Measurements from ENCODE around the gene BZW1. TPM values are rescaled to one million over a fixed set of nuclear protein-coding genes. Genes with fewer than 3 reads are reported as not detected.

The BZW1 gene
- total RNA-seq, 1 experiment from 2014 or later, result 454 TPM

DNA sequence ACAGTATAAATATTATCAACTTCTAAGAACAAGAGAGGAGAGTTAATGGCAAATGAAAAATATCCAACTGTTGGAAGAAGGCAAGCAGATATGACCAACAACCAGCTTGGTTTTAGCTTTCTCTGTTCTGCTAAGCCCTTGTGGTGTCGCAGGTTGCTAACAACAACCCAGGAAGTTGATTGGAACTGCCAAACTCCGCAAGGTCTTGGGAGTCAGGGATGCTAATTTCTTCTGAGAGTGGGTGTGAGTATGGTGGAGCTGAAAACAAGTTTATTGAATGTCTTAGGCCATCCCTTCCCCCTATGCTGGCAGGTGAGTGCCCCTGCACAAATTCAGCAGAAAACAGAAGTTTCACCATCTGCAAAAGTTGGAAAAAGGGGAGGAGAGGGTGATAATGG lies 17.5 kb downstream of the BZW1 start:
- ChIA-PET POLR2A (interaction anchor here (1.4 to 1.9 kb wide), 2 partner anchors 10 to 63 kb away, joined by 4 to 8 read pairs; no protein-coding TSS in a partner anchor), CTCF (no interaction called here), RAD21 (ENCODE audit: low non-redundant PET in 1 of 2, low total read pairs in 2 of 2, uncharacterized antibody in 2 of 2, unreplicated experiment in 2 of 2) (no interaction called here)
- Histone ChIP-seq H3K4me3 (replicated peaks in 1 of 2; ENCODE audit: low read depth in 1 of 2, low read length in 2 of 2) (no peak overlapping the region), H3K27me3 (ENCODE audit: insufficient read depth, low read length) (no peaks in the 10 kb centered on the region), H4K20me1 (ENCODE audit: insufficient read depth) (0 out of 2 replicates have a peak, but pooled peaks cover 5% of the 10 kb centered on the region), H3K9ac (ENCODE audit: low read length) (no peak overlapping the region), H3K36me3 (ENCODE audit: control insufficient read depth in 1 of 2, insufficient read depth in 2 of 2, low read length in 2 of 2) (0 out of 4 replicates have a peak, but pooled peaks cover 0 to 7% of the 10 kb centered on the region in 2 experiments), H3K27ac (ENCODE audit: low read depth, low read length) (no peak overlapping the region), H2AFZ (ENCODE audit: low read depth, low read length, poor library complexity, severe bottlenecking) (no peak overlapping the region), H3K9me3 (ENCODE audit: control insufficient read depth in 1 of 2, insufficient read depth in 1 of 2, low read depth in 1 of 2, low read length in 2 of 2) (no peaks in the 10 kb centered on the region), H3K4me1 (ENCODE audit: control insufficient read depth in 1 of 2, insufficient read depth in 2 of 2, low read length in 2 of 2) (no peaks in the 10 kb centered on the region), H3K79me2 (ENCODE audit: insufficient read depth, low read length) (no peaks in the 10 kb centered on the region), H3K4me2 (ENCODE audit: low read length) (no peak overlapping the region), H3K9me2 (ENCODE audit: insufficient read depth) (no peaks in the 10 kb centered on the region)
- TF ChIP-seq FOSL1 (IDR thresholded peaks at IDR 0.05; ENCODE audit: low read depth) (no peak), ELF1 (IDR thresholded peaks at IDR 0.05; ENCODE audit: borderline replicate concordance, low read depth) (no peak), EZH2 (IDR thresholded peaks at IDR 0.05) (no peak), EZH2phosphoT487 (IDR thresholded peaks at IDR 0.05; ENCODE audit: borderline replicate concordance) (no peak), CBX3 (IDR thresholded peaks at IDR 0.05; ENCODE audit: low read depth) (no peak), RAD21 (IDR thresholded peaks at IDR 0.05; ENCODE audit: low read depth) (no peak), CEBPB (IDR thresholded peaks at IDR 0.05; ENCODE audit: low read depth) (no peak), SIN3A (IDR thresholded peaks at IDR 0.05; ENCODE audit: low read depth) (no peak), JUND (IDR thresholded peaks at IDR 0.05) (no peak), EGR1 (IDR thresholded peaks at IDR 0.05; ENCODE audit: low read depth) (no peak), ZNF274 (IDR thresholded peaks at IDR 0.05; ENCODE audit: low read depth, low read length) (no peak)
- TF ChIP-seq, protein P1, sequence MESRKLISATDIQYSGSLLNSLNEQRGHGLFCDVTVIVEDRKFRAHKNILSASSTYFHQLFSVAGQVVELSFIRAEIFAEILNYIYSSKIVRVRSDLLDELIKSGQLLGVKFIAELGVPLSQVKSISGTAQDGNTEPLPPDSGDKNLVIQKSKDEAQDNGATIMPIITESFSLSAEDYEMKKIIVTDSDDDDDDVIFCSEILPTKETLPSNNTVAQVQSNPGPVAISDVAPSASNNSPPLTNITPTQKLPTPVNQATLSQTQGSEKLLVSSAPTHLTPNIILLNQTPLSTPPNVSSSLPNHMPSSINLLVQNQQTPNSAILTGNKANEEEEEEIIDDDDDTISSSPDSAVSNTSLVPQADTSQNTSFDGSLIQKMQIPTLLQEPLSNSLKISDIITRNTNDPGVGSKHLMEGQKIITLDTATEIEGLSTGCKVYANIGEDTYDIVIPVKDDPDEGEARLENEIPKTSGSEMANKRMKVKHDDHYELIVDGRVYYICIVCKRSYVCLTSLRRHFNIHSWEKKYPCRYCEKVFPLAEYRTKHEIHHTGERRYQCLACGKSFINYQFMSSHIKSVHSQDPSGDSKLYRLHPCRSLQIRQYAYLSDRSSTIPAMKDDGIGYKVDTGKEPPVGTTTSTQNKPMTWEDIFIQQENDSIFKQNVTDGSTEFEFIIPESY (IDR thresholded peaks at IDR 0.05; ENCODE audit: extremely low read depth, insufficient replicate concordance, low read length), result no peak
- TF ChIP-seq, protein P2, sequence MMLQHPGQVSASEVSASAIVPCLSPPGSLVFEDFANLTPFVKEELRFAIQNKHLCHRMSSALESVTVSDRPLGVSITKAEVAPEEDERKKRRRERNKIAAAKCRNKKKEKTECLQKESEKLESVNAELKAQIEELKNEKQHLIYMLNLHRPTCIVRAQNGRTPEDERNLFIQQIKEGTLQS (IDR thresholded peaks at IDR 0.05), result no peak
- TF ChIP-seq, protein P3, sequence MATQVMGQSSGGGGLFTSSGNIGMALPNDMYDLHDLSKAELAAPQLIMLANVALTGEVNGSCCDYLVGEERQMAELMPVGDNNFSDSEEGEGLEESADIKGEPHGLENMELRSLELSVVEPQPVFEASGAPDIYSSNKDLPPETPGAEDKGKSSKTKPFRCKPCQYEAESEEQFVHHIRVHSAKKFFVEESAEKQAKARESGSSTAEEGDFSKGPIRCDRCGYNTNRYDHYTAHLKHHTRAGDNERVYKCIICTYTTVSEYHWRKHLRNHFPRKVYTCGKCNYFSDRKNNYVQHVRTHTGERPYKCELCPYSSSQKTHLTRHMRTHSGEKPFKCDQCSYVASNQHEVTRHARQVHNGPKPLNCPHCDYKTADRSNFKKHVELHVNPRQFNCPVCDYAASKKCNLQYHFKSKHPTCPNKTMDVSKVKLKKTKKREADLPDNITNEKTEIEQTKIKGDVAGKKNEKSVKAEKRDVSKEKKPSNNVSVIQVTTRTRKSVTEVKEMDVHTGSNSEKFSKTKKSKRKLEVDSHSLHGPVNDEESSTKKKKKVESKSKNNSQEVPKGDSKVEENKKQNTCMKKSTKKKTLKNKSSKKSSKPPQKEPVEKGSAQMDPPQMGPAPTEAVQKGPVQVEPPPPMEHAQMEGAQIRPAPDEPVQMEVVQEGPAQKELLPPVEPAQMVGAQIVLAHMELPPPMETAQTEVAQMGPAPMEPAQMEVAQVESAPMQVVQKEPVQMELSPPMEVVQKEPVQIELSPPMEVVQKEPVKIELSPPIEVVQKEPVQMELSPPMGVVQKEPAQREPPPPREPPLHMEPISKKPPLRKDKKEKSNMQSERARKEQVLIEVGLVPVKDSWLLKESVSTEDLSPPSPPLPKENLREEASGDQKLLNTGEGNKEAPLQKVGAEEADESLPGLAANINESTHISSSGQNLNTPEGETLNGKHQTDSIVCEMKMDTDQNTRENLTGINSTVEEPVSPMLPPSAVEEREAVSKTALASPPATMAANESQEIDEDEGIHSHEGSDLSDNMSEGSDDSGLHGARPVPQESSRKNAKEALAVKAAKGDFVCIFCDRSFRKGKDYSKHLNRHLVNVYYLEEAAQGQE (IDR thresholded peaks at IDR 0.05; ENCODE audit: low read depth), result no peak
- BruUV-seq (replicated peaks), result no TSS peak
- DNase-seq (ENCODE audit: low read depth, low spot score) (no peak), ATAC-seq (peak; percentile 35)
- intact Hi-C loops (cut with micrococcal nuclease), result no loop called here
